A549 (cell line): ENCODE data around the gene PISD.
"Not testable (repeated sequence)": the region's sequence is repeated elsewhere in the genome, so short reads cannot be mapped to it uniquely, and the experiment has no call there.

Source experiments
- CHD4 ChIP-seq: fragments of 200-600 bp; sonication (generic); IDR thresholded peaks from 2 replicates; pipeline ENCODE4 v1.6.1; 2016; ENCODE audit warnings: antibody characterized with exemption, mild to moderate bottlenecking, borderline replicate concordance
- FOXS1 ChIP-seq: fragments of 250-450 bp; sonication (Bioruptor Pico); IDR thresholded peaks from 2 replicates; pipeline ENCODE4 v1.5.0; 2020; ENCODE audit warnings: mild to moderate bottlenecking, moderate library complexity
- HOXA7 ChIP-seq: fragments of 250-450 bp; sonication (Bioruptor Pico); IDR thresholded peaks from 2 replicates; pipeline ENCODE4 v1.5.0; 2020; ENCODE audit warnings: mild to moderate bottlenecking, moderate library complexity
- MYC ChIP-seq: IDR thresholded peaks from 2 replicates; pipeline ENCODE4 v1.6.1; 2012; ENCODE audit warnings: mild to moderate bottlenecking, inconsistent platforms, low read length, improper control_type of control experiment, borderline replicate concordance
- RFX5 ChIP-seq: fragments of 450-650 bp; IDR thresholded peaks from 2 replicates; pipeline ENCODE4 v1.7.1; 2014; ENCODE audit warnings: antibody characterized with exemption, mild to moderate bottlenecking, moderate library complexity
- TF ChIP-seq, protein P1 (sequence below): fragments of >200 bp; sonication (Bioruptor Twin); formaldehyde crosslinking; IDR thresholded peaks from 3 replicates; pipeline ENCODE4 v1.5.1; 2016

DNA sequence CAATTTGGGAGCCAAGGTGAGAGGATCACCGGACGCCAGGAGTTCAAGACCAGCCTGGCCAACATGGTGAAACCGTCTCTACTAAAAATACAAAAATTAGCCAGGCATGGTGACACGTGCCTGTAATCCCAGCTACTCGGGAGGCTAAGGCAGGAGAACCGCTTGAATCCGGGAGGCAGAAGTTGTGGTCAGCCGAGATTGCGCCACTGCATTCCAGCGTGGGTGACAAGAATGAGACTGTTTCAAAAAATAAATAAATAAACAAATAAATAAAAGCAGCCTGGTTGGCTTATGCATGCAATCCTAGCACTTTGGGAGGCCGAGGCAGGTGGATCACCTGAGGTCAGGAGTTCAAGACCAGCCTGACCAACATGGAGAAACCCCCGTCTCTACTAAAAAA, 49.2 kb upstream of the PISD start:
- TF ChIP-seq FOXS1, RFX5, MYC, CHD4, HOXA7: not testable (repeated sequence)
- TF ChIP-seq, protein P1, sequence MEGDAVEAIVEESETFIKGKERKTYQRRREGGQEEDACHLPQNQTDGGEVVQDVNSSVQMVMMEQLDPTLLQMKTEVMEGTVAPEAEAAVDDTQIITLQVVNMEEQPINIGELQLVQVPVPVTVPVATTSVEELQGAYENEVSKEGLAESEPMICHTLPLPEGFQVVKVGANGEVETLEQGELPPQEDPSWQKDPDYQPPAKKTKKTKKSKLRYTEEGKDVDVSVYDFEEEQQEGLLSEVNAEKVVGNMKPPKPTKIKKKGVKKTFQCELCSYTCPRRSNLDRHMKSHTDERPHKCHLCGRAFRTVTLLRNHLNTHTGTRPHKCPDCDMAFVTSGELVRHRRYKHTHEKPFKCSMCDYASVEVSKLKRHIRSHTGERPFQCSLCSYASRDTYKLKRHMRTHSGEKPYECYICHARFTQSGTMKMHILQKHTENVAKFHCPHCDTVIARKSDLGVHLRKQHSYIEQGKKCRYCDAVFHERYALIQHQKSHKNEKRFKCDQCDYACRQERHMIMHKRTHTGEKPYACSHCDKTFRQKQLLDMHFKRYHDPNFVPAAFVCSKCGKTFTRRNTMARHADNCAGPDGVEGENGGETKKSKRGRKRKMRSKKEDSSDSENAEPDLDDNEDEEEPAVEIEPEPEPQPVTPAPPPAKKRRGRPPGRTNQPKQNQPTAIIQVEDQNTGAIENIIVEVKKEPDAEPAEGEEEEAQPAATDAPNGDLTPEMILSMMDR, result not testable (repeated sequence)
